ENCODE data around the gene NEO1.

DNA sequence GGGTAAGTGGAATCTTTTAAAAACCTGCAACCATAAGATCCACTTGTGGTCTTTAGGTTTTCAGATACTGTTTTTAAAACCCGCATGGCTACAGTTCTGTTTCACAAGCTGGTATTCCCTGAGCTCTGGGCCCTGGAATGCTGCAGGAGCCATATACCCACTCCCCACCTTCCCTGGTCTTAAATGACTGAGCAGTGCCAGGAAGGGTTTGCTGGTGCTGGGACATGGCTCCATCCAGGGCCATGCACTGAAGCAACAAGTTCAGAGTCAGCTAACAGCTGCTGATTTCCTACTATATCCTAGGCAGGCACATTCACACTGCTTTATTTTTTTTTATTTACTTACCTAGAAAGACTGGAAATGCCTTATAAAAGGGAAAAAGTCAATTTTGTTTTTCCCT is 239.2 kb downstream of the NEO1 start:
- TF ChIP-seq XRCC5 (optimal IDR thresholded peaks at IDR 0.05; ENCODE audit: low read length): no peak
- no peak for TF ChIP-seq NONO (IDR thresholded peaks at IDR 0.05)
- TF ChIP-seq NONO (CRISPR knock-in tag; conservative IDR thresholded peaks at IDR 0.05): no peak
- TF ChIP-seq, protein P1, sequence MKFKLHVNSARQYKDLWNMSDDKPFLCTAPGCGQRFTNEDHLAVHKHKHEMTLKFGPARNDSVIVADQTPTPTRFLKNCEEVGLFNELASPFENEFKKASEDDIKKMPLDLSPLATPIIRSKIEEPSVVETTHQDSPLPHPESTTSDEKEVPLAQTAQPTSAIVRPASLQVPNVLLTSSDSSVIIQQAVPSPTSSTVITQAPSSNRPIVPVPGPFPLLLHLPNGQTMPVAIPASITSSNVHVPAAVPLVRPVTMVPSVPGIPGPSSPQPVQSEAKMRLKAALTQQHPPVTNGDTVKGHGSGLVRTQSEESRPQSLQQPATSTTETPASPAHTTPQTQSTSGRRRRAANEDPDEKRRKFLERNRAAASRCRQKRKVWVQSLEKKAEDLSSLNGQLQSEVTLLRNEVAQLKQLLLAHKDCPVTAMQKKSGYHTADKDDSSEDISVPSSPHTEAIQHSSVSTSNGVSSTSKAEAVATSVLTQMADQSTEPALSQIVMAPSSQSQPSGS (CRISPR knock-in tag; IDR thresholded peaks at IDR 0.05): no peak
- TF ChIP-seq TBL1XR1 (IDR thresholded peaks at IDR 0.05; ENCODE audit: borderline replicate concordance, low read length, partially characterized antibody): no peak
- TF ChIP-seq RFX5 (IDR thresholded peaks at IDR 0.05; ENCODE audit: low read depth, low read length): no peak
- no peak for TF ChIP-seq DMAP1 (CRISPR knock-in tag; IDR thresholded peaks at IDR 0.05)
- TF ChIP-seq RAD21 (CRISPR knock-in tag; IDR thresholded peaks at IDR 0.05): no peak
- TF ChIP-seq ZNF776 (CRISPR knock-in tag; IDR thresholded peaks at IDR 0.05): no peak
